NCI-H2081 (cell line): ENCODE results near the gene ZNF81.
A peak's percentile ranks its signal among the peaks of the same experiment; 100 is the strongest.
"Not testable (repeated sequence)": the region's sequence is repeated elsewhere in the genome, so short reads cannot be mapped to it uniquely, and the experiment has no call there.

Experiments used
- DNase-seq, 2 experiments: peaks; one replicate each; lab custom pipeline; 2025; lab: John Stamatoyannopoulos, UW

Gene ZNF81

DNA sequence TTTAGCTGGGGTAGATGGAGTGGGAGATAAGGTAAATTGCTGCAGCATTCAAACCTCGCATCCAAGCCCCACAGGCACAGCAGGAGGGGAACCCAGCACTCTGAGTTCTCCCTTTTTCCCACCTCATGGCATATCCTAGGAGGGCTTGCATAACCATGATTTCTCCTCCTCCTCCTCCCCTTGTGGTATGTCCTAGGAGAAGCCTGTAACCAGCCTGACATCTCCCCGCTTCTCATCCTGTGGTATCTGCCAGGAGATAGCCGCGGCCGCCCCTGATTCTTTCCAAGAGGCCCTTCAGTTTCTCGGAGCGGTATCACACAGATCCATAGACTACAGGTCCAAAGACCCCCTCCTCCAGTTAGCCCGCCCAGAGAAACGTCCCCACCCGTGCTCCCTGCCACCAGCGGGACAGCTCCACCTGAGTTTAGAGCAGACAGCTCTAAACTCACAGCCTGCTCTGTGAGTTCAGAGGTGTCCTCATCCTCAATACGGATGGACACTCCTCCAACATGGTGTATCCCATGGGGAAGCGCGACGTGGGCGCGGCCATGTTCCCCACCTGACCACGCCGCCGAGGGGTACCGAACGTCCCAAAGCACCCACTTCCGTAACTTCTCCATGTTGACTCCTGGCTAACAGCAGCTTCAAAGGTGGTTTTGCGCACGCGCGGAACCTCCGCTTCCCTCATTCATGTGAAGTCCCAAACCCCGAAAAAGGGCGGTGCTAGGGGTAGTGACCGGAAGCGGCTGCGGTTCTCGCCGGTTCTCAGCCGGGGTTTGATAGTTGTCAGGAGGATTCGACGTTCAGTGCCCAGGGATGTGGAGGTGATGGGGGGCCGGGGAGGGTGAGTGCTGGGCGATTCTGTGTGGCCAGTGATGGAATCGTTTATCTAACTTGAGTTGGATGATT is at the start of gene ZNF81:
ZNF81 (plus strand) TSS at position 739 of the 909 bp plus-strand sequence. CDS start 9,366 bp downstream, outside the sequence.
- peak; percentile 95 to 96 for DNase-seq

- DNase-seq, result no peak
These were observed 40.2 kb upstream of the ZNF81 start for GRCh38 chrX:47796433-47796906.

GRCh38 chrX:47797084-47797483 is 39.6 kb upstream of the ZNF81 start:
- DNase-seq, result no peak

DNA sequence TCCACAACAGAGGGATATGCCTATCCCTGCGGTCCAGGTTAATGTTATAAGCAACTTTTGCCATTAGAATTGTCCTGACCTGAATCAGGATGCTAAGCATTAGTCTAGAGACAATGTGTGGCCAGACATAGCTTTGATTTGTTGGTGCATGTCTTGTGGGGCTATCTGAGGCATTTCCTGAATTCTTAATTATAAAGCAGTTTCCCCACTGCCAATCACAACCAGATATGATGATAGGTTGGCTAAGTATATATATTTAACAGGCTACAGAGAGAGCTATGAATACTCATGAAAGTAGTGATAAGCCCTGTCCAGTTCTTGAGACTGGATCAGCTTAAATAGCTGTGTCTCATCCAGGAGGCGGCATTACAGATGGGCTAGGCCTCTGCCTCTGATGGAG is 37.8 kb upstream of the ZNF81 start:
- DNase-seq, result no peak

DNA sequence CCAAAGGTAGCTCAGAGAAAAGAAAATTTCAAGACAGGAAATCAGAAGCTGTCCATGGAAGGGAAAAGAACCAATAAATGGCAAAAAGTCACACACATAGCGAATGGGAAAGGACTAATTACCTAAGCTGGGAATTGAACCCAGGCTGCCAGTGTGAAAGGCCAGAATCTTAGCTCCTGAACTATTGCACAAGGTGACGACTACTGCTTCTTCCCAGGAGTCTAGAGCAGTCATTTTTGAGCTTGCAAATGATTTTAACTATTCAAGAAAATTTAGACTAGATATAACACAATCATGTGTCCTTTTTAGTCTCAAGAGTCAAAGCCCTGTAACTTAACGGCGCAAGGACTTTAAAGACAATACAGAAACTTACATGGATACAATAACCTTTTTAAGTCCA is 34.1 kb upstream of the ZNF81 start:
- DNase-seq, result peak; percentile 5 to 8

DNA sequence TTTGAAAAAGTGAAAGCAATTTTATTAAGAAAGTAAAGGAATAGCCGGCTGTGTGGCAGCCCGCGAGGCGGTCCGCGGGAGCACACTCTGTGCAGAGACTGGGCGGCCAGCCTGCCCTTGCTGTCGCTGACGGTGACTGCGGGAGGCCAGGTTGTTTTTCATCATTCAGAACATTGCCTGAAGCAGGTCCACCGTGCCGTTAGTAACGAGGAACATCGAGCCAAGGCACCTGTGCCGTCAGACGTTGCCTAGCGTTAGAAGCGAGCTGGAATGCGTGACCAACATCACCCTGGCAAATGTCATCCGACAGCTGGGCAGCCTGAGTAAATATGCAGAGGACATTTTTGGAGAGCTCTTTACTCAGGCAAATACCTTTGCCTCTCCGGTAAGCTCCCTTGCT is 33.6 kb upstream of the ZNF81 start:
- DNase-seq, result peak; percentile 2 to 36

GRCh38 chrX:47804315-47804714 is 32.4 kb upstream of the ZNF81 start:
- DNase-seq, result no peak

- DNase-seq, result not testable (repeated sequence)
These were observed 30.9 kb upstream of the ZNF81 start for GRCh38 chrX:47805844-47806243.

- not testable (repeated sequence) for DNase-seq
These were observed 30.1 kb upstream of the ZNF81 start for GRCh38 chrX:47806415-47807271.

DNA sequence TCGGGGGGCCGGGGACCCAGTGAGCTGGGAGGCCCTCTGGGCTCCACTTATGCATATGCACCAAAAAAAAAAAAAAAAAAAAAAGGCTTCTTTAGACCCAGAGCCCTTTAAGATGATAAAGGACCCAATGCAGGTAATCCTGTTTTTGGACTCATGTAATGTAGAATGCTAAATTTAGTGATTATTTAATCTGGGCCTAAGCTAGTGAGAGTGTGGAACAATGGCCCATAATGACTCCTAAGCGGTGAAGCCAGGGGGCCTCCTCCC is 29.5 kb upstream of the ZNF81 start:
- DNase-seq, result not testable (repeated sequence)

- no peak for DNase-seq
These were observed 29.2 kb upstream of the ZNF81 start for GRCh38 chrX:47807548-47807947.

DNA sequence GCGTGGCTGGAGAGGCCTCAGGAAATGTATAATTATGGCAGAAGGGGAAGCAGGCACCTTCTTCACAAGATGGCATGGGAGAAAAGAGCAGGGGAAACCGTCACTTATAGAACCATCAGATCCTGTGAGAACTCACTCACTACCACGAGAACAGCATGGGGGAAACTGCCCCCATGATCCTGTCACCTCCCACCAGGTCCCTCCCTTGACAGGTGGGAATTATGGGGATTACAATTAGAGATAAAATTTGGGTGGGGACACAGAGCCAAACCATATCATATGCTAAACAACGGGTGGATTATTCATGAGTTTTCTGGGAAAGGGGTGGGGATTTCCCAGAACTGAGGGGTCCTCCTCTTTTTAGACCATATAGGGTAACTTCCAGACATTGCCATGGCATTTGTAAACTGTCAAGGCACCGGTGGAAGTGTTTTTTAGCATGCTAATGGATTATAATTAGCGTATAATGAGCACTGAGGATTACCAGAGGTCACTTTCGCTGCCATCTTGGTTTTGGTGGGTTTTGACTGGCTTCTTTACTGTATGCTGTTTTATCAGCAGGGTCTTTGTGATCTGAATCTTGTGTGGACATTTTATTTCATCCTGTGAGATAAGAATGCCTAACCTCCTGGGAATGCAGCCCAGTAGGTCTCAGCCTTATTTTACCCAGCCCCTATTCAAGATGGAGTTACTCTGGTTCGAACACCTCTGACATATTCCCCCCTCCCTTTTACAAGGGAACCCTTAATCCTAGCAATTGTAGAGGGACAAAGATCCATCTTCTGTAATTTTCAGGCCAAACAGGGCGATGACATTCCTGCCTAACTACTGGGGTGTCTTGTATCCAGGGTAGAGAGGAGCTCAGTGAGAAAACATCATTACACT is 27.6 kb upstream of the ZNF81 start:
- no peak for DNase-seq

- DNase-seq, result no peak
These were observed 21.9 kb upstream of the ZNF81 start for GRCh38 chrX:47814851-47815250.

DNA sequence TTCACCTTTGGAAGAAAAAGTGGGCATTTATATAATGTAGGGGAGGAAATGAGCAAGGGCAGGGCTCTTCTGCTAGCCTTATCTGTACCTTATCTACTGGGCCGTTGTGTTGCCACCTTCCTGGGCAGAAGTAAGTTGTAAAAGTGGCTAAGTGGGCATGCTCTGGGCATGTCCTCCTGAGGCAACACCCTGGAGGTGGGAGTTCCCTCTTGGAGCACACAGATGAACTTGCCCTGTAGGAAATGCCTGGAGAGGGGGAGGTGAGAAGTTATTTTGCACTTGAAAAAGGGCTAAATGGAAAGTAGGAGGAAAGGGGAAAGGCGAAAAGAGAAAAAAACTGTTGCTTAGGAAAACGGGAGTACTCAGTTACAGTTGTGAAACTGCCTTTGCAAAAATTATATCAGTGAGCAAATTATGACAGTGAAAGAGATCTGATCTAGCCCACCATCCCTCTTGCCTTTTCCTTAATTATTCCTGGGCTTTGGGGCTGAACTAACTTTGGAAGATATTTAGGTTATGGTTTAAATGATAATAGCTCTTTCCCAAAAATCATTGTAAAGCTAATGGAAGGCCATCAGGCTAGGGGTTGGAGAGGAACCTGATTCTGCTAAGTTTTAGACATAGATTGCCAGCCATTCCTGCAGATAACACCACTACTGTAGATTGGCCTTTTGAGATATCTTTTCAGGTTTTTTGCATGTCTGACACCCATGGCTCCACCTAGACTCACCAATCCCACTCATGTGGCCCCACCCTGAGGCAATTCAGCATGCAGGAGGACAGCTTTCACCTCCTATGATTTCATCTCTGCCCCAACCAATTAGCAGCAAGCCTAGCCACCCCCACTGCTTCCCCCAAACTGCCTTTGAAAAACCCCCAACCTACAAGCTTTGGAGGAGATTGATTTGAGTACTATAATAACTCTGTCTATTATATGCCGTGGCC is 20.5 kb upstream of the ZNF81 start:
- no peak for DNase-seq

- no peak for DNase-seq
These were observed 19.3 kb upstream of the ZNF81 start for GRCh38 chrX:47817421-47817820.

GRCh38 chrX:47817897-47818296 is 18.8 kb upstream of the ZNF81 start:
- DNase-seq, result no peak

- no peak for DNase-seq
These were observed 7.7 kb upstream of the ZNF81 start for GRCh38 chrX:47828984-47829383.

DNA sequence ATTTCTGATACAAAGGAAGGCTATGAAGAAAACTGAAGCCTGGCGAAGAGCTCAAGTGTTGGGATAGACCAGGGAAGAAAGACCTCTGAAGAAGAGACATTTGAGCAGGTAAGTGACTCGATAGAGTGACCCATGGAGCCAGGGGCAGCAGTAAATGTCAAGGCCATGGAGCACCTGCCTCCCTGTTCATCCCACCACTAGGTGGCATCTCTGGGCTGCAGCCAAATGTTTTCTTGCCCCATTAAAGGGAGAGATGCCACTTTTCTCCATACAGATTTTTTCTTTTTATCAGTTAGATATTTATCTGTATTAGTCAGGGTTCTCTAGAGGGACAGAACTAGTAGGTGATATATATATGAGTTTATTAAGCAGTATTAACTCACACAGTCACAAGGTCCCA is 4.9 kb upstream of the ZNF81 start:
- DNase-seq, result peak; percentile 37 to 53

DNA sequence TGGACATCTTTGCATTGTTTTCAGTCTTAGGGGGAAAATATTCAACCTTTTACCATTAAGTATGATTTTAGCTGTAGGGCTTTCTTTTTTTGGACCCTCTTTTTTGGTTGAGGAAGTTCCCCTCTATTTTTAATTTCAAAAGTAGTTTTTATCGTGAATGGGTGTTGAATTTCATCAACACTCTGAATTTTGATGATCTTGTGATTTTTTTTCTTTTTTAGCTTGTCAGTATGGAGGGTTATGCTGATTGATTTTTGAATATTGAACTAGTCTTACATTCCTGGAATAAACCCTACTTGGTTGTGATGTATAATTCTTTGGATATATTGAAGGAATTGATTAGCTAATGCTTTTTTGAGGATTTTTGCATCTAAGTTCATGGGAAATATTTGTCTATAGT is 1.7 kb downstream of the ZNF81 start:
- DNase-seq, result no peak

DNA sequence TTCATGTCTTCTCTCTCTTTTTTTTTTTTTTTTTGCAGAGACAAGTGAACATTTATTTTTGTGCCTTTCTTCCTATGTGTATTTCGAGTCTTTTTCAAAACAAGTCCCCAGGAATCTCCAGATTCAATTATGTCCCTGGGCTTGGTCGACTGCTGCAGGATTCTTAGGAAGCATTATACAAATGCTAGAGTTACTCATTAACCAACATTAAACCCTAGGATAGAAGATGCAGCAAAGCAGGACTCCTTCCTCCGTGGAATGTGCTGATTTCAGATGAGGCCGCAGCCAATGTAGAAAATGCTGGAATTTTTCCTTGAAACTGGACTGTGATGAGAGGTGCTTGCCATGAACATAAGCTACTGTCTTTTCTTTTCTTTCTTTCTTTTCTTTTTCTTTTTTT is 3.4 kb downstream of the ZNF81 start:
- DNase-seq, result no peak

DNA sequence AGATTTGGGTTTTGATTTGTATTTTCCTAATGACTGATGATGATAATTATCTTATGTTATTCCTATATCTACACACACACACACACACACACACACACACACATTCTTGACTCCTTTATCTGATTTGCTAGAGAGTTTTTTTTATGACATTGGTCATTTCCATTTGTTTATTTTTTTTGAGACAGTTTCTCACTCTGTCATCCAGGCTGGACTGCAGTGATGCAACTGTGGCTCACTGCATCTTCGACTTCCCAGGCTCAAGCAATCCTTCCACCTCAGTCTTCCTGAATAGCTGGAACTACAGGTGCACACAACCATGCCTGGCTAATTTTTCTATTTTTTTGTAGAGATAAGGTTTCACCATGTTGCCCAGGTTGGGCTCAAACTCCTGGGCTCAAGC is 6.7 kb downstream of the ZNF81 start:
- DNase-seq, result no peak
